MCF 10A (cell line): Measurements from ENCODE around the gene MON1A. TPM values are rescaled to one million over a fixed set of nuclear protein-coding genes. Genes with fewer than 3 reads are reported as not detected.

ENCODE experiments used
- BruUV-seq: library from RNA; stranded (reverse); fragments of 400-500 nt; replicated peaks from 2 replicates; lab custom pipeline; 2021; lab: Mats Ljungman, UMichigan
- CTCF ChIA-PET: fragments of 300-600 bp; sonication (Branson Sonifier 250); formaldehyde crosslinking; extraction: SDS; loops from one replicate; lab custom pipeline; 2021; ENCODE audit warnings: antibody characterized with exemption, inconsistent platforms; lab: Yijun Ruan, JAX
- POLR2A ChIA-PET: fragments of 300-600, 350-650 bp; sonication (Branson Sonifier 250); formaldehyde crosslinking; extraction: SDS; loops from one replicate; lab custom pipeline; 2020; ENCODE audit warnings: antibody characterized with exemption, inconsistent platforms; lab: Yijun Ruan, JAX
- DNase-seq: peaks from one replicate; pipeline ENCODE4 v3.0.0-alpha.2; 2018; ENCODE audit not compliant: unreplicated experiment
- H3K27ac Mint-ChIP-seq: one replicate; pipeline ENCODE4 v1.8.0; 2022; ENCODE audit warnings: mild to moderate bottlenecking, low read depth, mixed read lengths; ENCODE audit not compliant: unreplicated experiment
- H3K27me3 Mint-ChIP-seq: one replicate; pipeline ENCODE4 v1.8.0; 2022; ENCODE audit warnings: mixed read lengths; ENCODE audit not compliant: insufficient read depth, unreplicated experiment
- H3K36me3 Mint-ChIP-seq: one replicate; pipeline ENCODE4 v1.8.0; 2022; ENCODE audit warnings: mild to moderate bottlenecking, moderate library complexity, mixed read lengths; ENCODE audit not compliant: insufficient read depth, unreplicated experiment
- H3K4me1 Mint-ChIP-seq: one replicate; pipeline ENCODE4 v1.8.0; 2022; ENCODE audit warnings: mixed read lengths; ENCODE audit not compliant: insufficient read depth, unreplicated experiment
- H3K4me3 Mint-ChIP-seq: one replicate; pipeline ENCODE4 v1.8.0; 2022; ENCODE audit warnings: mild to moderate bottlenecking, moderate library complexity, mixed read lengths; ENCODE audit not compliant: unreplicated experiment
- H3K9me3 Mint-ChIP-seq: one replicate; pipeline ENCODE4 v1.8.0; 2022; ENCODE audit warnings: mixed read lengths; ENCODE audit not compliant: unreplicated experiment
- CTCF ChIP-seq: fragments of 200-600 bp; IDR thresholded peaks from one replicate; pipeline ENCODE4 v1.8.0; 2022; ENCODE audit warnings: antibody characterized with exemption, mild to moderate bottlenecking; ENCODE audit not compliant: unreplicated experiment
- intact Hi-C: fragments of 100-400 bp; cut with micrococcal nuclease; formaldehyde crosslinking; loops from 2 replicates; pipeline ENCODE4 v1.14.1; 2022
- total RNA-seq: library from RNA; stranded (reverse); gene quantifications from 2 replicates; pipeline ENCODE4 v1.2.3, GENCODE V29; 2022

MON1A gene
- total RNA-seq, 1 experiment from 2014 or later: 18.6 TPM

- no peak overlapping the region for H3K4me3 Mint-ChIP-seq
- no peaks in the 10 kb centered on the region for H3K9me3 Mint-ChIP-seq
- CTCF ChIA-PET: interaction anchor here (0.6 to 2.6 kb wide), 3 partner anchors 9 to 72 kb away, joined by 3 to 9 read pairs (median 4); partner anchors contain the start of gene MON1A
- no TSS peak for BruUV-seq
- peaks cover under 1% of the 10 kb centered on the region for H3K4me1 Mint-ChIP-seq
- no peaks in the 10 kb centered on the region for H3K27me3 Mint-ChIP-seq
- intact Hi-C loops: no loop called here
- no peak overlapping the region for H3K27ac Mint-ChIP-seq
- POLR2A ChIA-PET: interaction anchor here (0.7 to 1.6 kb wide), 2 partner anchors 69 to 110 kb away, joined by 3 read pairs; no protein-coding TSS in a partner anchor
- H3K36me3 Mint-ChIP-seq: peaks cover 18% of the 10 kb centered on the region
- no peak for DNase-seq
- no peak for TF ChIP-seq CTCF
Measured at GRCh38 chr3:49911124-49911420, 18.5 kb downstream of the MON1A start.

DNA sequence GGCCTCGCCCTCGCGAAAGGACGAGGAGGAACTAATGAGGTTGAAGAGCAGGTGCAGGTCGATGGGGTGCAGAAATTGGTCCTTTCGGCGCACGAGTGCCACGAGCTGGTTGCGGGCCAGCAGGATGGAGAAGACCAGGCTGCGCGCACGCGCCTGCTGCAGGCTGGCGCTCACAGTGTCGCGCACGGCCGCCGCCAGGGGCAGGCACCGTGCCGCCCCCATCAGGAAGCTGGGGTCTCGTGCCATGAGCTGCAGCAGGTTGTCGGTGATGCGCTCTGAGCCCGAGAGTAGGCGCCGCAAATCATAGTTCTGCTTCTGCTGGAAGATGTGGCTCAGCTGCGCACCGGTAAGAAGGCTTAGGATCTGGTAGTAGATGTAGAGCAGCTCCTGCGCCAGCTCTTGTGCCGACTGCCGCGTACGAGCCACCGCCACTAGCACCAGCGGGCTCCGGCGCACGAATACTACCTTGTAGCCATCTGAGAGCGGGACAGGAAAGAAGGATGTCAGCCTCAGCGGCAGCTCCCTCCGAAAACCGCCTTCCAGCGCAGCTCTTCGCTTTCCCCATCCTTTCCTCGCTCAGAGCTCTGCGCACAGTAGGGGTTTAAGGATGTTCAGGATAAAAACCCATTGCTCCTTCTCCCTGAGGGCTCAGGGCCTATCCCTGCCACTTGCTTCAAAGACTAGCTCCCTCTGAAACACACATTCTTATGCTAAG is 19.0 kb downstream of the MON1A start:
- Mint-ChIP-seq H3K4me1 (peaks cover 6% of the 10 kb centered on the region), H3K27me3 (no peaks in the 10 kb centered on the region), H3K9me3 (no peaks in the 10 kb centered on the region), H3K4me3 (no peak overlapping the region), H3K36me3 (peaks cover 18% of the 10 kb centered on the region), H3K27ac (no peak overlapping the region)
- intact Hi-C loops: no loop called here
- ChIA-PET POLR2A (interaction anchor here (0.5 to 1.6 kb wide), 3 partner anchors 43 to 110 kb away, joined by 3 read pairs; no protein-coding TSS in a partner anchor), CTCF (interaction anchor here (0.5 to 2.6 kb wide), 5 partner anchors 8 to 71 kb away, joined by 3 to 9 read pairs (median 4); partner anchors contain the start of gene MON1A)
- TF ChIP-seq CTCF: no peak
- no TSS peak for BruUV-seq
- no peak for DNase-seq

GRCh38 chr3:49908373-49909199 is 21.0 kb downstream of the MON1A start:
- CTCF ChIA-PET: interaction anchor here (0.6 to 11.1 kb wide), 5 partner anchors 8 to 120 kb away, joined by 3 to 143 read pairs (median 6); partner anchors contain the start of gene INKA1
- H3K4me3 Mint-ChIP-seq: no peak overlapping the region
- no peaks in the 10 kb centered on the region for H3K27me3 Mint-ChIP-seq
- POLR2A ChIA-PET: no interaction called here
- no TSS peak for BruUV-seq
- H3K4me1 Mint-ChIP-seq: peaks cover 12% of the 10 kb centered on the region
- H3K36me3 Mint-ChIP-seq: peaks cover 18% of the 10 kb centered on the region
- no peak overlapping the region for H3K27ac Mint-ChIP-seq
- TF ChIP-seq CTCF: no peak
- DNase-seq: no peak
- intact Hi-C loops: no loop called here
- no peaks in the 10 kb centered on the region for H3K9me3 Mint-ChIP-seq
